Measurements from ENCODE around the gene NF2.

NF2 gene

DNA sequence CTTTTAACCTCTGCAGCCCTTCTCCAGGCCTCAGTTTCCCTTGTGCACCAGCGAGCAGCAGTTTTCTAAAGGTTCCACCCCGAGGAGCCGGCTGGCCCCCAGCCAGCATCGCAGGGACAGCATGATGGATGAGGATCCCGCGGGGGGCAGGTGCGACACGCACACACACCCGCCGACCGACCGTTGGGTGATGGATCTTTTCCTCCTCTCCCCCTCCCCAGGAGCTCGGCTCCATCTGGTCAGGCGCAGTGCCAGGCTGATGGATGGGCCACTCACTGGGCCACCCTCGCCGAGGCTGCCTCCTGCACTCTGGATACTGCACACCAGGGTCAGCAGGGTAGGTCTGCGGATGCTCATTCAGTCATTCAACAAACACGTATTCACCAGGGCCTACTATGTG, 103.6 kb downstream of the NF2 start:
- H4K20me1 ChIP-seq (ENCODE audit: low read depth, low read length) = no peaks in the 10 kb centered on the region
- no peaks in the 10 kb centered on the region for H3K9me3 ChIP-seq (ENCODE audit: insufficient read depth, low read length)
- no peak for TF ChIP-seq EZH2phosphoT487 (conservative IDR thresholded peaks at IDR 0.05; ENCODE audit: low read length)
- TF ChIP-seq, protein P1, sequence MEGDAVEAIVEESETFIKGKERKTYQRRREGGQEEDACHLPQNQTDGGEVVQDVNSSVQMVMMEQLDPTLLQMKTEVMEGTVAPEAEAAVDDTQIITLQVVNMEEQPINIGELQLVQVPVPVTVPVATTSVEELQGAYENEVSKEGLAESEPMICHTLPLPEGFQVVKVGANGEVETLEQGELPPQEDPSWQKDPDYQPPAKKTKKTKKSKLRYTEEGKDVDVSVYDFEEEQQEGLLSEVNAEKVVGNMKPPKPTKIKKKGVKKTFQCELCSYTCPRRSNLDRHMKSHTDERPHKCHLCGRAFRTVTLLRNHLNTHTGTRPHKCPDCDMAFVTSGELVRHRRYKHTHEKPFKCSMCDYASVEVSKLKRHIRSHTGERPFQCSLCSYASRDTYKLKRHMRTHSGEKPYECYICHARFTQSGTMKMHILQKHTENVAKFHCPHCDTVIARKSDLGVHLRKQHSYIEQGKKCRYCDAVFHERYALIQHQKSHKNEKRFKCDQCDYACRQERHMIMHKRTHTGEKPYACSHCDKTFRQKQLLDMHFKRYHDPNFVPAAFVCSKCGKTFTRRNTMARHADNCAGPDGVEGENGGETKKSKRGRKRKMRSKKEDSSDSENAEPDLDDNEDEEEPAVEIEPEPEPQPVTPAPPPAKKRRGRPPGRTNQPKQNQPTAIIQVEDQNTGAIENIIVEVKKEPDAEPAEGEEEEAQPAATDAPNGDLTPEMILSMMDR (IDR thresholded peaks at IDR 0.05; ENCODE audit: insufficient read depth, low read length, poor library complexity, severe bottlenecking) = no peak
- H3K9me2 ChIP-seq (replicated peaks; ENCODE audit: insufficient read depth, low read length) = no peaks in the 10 kb centered on the region
- H2AFZ ChIP-seq (ENCODE audit: low read depth, low read length, severe bottlenecking) = no peak overlapping the region
- H3K27me3 ChIP-seq (ENCODE audit: low read length) = no peaks in the 10 kb centered on the region
- no peak overlapping the region for H3K27ac ChIP-seq (ENCODE audit: low read depth, low read length)
- no peak overlapping the region for H3K4me2 ChIP-seq (ENCODE audit: low read depth, low read length, poor library complexity, severe bottlenecking)
- no peak overlapping the region for H3K4me3 ChIP-seq (ENCODE audit: insufficient read depth, low read length, poor library complexity, severe bottlenecking)
- no peak overlapping the region for H3K9ac ChIP-seq (ENCODE audit: low read length)
- H3K79me2 ChIP-seq (ENCODE audit: insufficient read depth, low read length) = no peaks in the 10 kb centered on the region
- no peaks in the 10 kb centered on the region for H3K36me3 ChIP-seq (ENCODE audit: low read length)
- H3F3A ChIP-seq (ENCODE audit: insufficient read depth) = no peaks in the 10 kb centered on the region

DNA sequence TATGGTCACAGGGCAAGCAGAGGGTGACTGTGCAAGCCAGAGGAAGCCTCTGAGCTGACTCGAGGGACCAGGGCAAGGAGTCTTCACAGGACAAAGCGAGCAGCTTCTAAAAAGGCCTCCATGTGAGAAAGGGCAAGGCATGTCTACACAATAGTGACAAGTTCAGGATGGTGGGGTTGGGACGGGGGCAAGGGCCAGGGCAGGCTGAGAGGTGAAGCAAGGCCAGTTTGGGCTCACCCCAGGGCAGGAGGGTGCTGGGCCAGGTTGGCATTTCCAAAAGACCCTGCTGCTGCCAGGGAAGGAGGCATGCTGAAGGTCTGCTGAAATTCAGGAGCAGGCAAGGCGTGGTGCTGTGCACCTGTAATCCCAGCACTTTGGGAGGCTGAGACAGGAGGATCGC, 104.0 kb downstream of the NF2 start:
- Histone ChIP-seq H2AFZ (ENCODE audit: low read depth, low read length, severe bottlenecking) (no peak overlapping the region), H3K36me3 (ENCODE audit: low read length) (no peaks in the 10 kb centered on the region), H3F3A (ENCODE audit: insufficient read depth) (no peaks in the 10 kb centered on the region), H3K9ac (ENCODE audit: low read length) (no peak overlapping the region), H3K9me3 (ENCODE audit: insufficient read depth, low read length) (no peaks in the 10 kb centered on the region), H3K27ac (ENCODE audit: low read depth, low read length) (no peak overlapping the region), H4K20me1 (ENCODE audit: low read depth, low read length) (no peaks in the 10 kb centered on the region), H3K27me3 (ENCODE audit: low read length) (no peaks in the 10 kb centered on the region), H3K4me2 (ENCODE audit: low read depth, low read length, poor library complexity, severe bottlenecking) (no peak overlapping the region), H3K9me2 (replicated peaks; ENCODE audit: insufficient read depth, low read length) (no peaks in the 10 kb centered on the region), H3K4me3 (ENCODE audit: insufficient read depth, low read length, poor library complexity, severe bottlenecking) (no peak overlapping the region), H3K79me2 (ENCODE audit: insufficient read depth, low read length) (no peaks in the 10 kb centered on the region)
- no peak for TF ChIP-seq EZH2phosphoT487 (conservative IDR thresholded peaks at IDR 0.05; ENCODE audit: low read length)
- TF ChIP-seq, protein P1 (IDR thresholded peaks at IDR 0.05; ENCODE audit: insufficient read depth, low read length, poor library complexity, severe bottlenecking) = no peak

DNA sequence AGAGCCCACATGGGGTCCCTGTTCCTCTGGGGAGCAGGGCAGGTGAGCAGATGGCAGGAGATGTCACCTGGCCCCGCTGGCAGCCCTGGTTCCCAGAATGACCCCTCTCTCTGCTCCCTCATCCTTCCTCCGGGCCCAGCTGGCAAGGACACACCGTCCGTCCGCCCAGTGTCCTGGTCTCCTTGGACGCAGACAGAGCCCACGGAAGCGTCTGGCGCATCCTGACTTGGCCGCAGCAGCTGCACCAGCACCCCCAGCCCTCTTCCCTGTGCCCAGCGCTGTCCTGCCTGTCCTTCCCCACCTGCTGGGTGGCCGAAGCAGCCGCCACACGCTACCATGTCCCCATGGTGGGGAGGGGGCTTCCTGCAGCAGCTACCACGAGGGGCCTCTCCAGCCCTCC, 106.8 kb downstream of the NF2 start:
- Histone ChIP-seq H3K36me3 (ENCODE audit: low read length) (no peaks in the 10 kb centered on the region), H3K9me2 (replicated peaks; ENCODE audit: insufficient read depth, low read length) (no peaks in the 10 kb centered on the region), H3K4me2 (ENCODE audit: low read depth, low read length, poor library complexity, severe bottlenecking) (no peak overlapping the region), H2AFZ (ENCODE audit: low read depth, low read length, severe bottlenecking) (no peak overlapping the region), H3K79me2 (ENCODE audit: insufficient read depth, low read length) (no peaks in the 10 kb centered on the region), H3K9me3 (ENCODE audit: insufficient read depth, low read length) (no peaks in the 10 kb centered on the region), H3F3A (ENCODE audit: insufficient read depth) (no peaks in the 10 kb centered on the region), H3K27me3 (ENCODE audit: low read length) (no peaks in the 10 kb centered on the region), H3K4me3 (ENCODE audit: insufficient read depth, low read length, poor library complexity, severe bottlenecking) (no peak overlapping the region), H3K9ac (ENCODE audit: low read length) (no peak overlapping the region), H3K27ac (ENCODE audit: low read depth, low read length) (no peak overlapping the region), H4K20me1 (ENCODE audit: low read depth, low read length) (no peaks in the 10 kb centered on the region)
- TF ChIP-seq, protein P1 (IDR thresholded peaks at IDR 0.05; ENCODE audit: insufficient read depth, low read length, poor library complexity, severe bottlenecking) = no peak
- TF ChIP-seq EZH2phosphoT487 (conservative IDR thresholded peaks at IDR 0.05; ENCODE audit: low read length) = no peak
